ENCODE data around the gene IL36B. TPM values are rescaled to one million over a fixed set of nuclear protein-coding genes. Genes with fewer than 3 reads are reported as not detected.

The IL36B gene
- total and polyA plus RNA-seq, 5 donors, result not detected

- ATAC-seq (no peak), DNase-seq (no peak)
- no peaks in the 10 kb centered on the region for H3K4me1 ChIP-seq (ENCODE audit: control insufficient read depth, insufficient read depth, low read length)
- H3K27ac ChIP-seq (ENCODE audit: low read length), result no peak overlapping the region
- no peaks in the 10 kb centered on the region for H3K9me3 ChIP-seq (ENCODE audit: control insufficient read depth, low read length)
- intact Hi-C loops (cut with DNase I), result no loop called here
- no peaks in the 10 kb centered on the region for H3K27me3 ChIP-seq (ENCODE audit: control insufficient read depth, insufficient read depth)
- no peak overlapping the region for H3K4me3 ChIP-seq (ENCODE audit: low read length)
- WGBS, result 86% methylated on average over 18 of the region's 18 CpGs
These were observed 9.5 kb upstream of the IL36B start for GRCh38 chr2:113061896-113062770.

- 71% methylated on average over 2 of the region's 2 CpGs for WGBS
- DNase-seq, result no peak
- intact Hi-C loops (cut with DNase I), result no loop called here
These were observed 8.6 kb upstream of the IL36B start for GRCh38 chr2:113061241-113061640.

GRCh38 chr2:113060796-113061195 lies 8.1 kb upstream of the IL36B start:
- Histone ChIP-seq H3K27me3 (ENCODE audit: control insufficient read depth, insufficient read depth) (no peaks in the 10 kb centered on the region), H3K4me1 (ENCODE audit: control insufficient read depth, insufficient read depth, low read length) (no peaks in the 10 kb centered on the region), H3K9me3 (ENCODE audit: control insufficient read depth, low read length) (no peaks in the 10 kb centered on the region), H3K27ac (ENCODE audit: low read length) (no peak overlapping the region), H3K4me3 (ENCODE audit: low read length) (no peak overlapping the region)
- ATAC-seq, result no peak
- 51% methylated on average over 1 of the region's 1 CpG for WGBS
- DNase-seq, result no peak
- intact Hi-C loops (cut with DNase I), result no loop called here

More at GRCh38 chr2:113061241-113061640, 8.6 kb upstream of the IL36B start:
- no peak overlapping the region for H3K27ac ChIP-seq (ENCODE audit: low read length)
- H3K4me1 ChIP-seq (ENCODE audit: control insufficient read depth, insufficient read depth, low read length), result no peaks in the 10 kb centered on the region
- H3K4me3 ChIP-seq (ENCODE audit: low read length), result no peak overlapping the region
- ATAC-seq, result no peak
- H3K9me3 ChIP-seq (ENCODE audit: control insufficient read depth, low read length), result no peaks in the 10 kb centered on the region
- H3K27me3 ChIP-seq (ENCODE audit: control insufficient read depth, insufficient read depth), result no peaks in the 10 kb centered on the region

- intact Hi-C loops (cut with DNase I), result no loop called here
- ATAC-seq (no peak), DNase-seq (no peak)
- Histone ChIP-seq H3K27ac (ENCODE audit: low read length) (no peak overlapping the region), H3K27me3 (ENCODE audit: control insufficient read depth, insufficient read depth) (no peaks in the 10 kb centered on the region), H3K4me3 (ENCODE audit: low read length) (no peak overlapping the region), H3K4me1 (ENCODE audit: control insufficient read depth, insufficient read depth, low read length) (no peaks in the 10 kb centered on the region), H3K9me3 (ENCODE audit: control insufficient read depth, low read length) (no peaks in the 10 kb centered on the region)
- 75% methylated on average over 4 of the region's 4 CpGs for WGBS
These were observed 7.7 kb upstream of the IL36B start for GRCh38 chr2:113060396-113060795.

GRCh38 chr2:113058998-113059960 lies 6.6 kb upstream of the IL36B start, which contains the start of gene IL36RN:
TSS of gene IL36RN (plus strand) at chr2:113059198. CDS start at chr2:113059439, 241 bp downstream.
- ATAC-seq, result no peak
- Histone ChIP-seq H3K4me3 (ENCODE audit: low read length) (no peak within 1 kb of the TSS), H3K27ac (ENCODE audit: low read length) (no peak within 1 kb of the TSS), H3K4me1 (ENCODE audit: control insufficient read depth, insufficient read depth, low read length) (no peaks in the 10 kb centered on the region), H3K9me3 (ENCODE audit: control insufficient read depth, low read length) (no peaks in the 10 kb centered on the region), H3K27me3 (ENCODE audit: control insufficient read depth, insufficient read depth) (no peaks in the 10 kb centered on the region)
- WGBS, result 74% methylated on average over 15 of the region's 15 CpGs
- intact Hi-C loops (cut with DNase I), result no loop called here
- no peak for DNase-seq

GRCh38 chr2:113058411-113058994 lies 5.8 kb upstream of the IL36B start:
- ATAC-seq (no peak), DNase-seq (no peak)

GRCh38 chr2:113057117-113057516 lies 4.5 kb upstream of the IL36B start:
- 76% methylated on average over 1 of the region's 1 CpG for WGBS
- DNase-seq (no peak), ATAC-seq (no peak)
- H3K4me3 ChIP-seq (ENCODE audit: low read length), result no peak overlapping the region
- no peaks in the 10 kb centered on the region for H3K4me1 ChIP-seq (ENCODE audit: control insufficient read depth, insufficient read depth, low read length)
- no peaks in the 10 kb centered on the region for H3K27me3 ChIP-seq (ENCODE audit: control insufficient read depth, insufficient read depth)
- H3K9me3 ChIP-seq (ENCODE audit: control insufficient read depth, low read length), result no peaks in the 10 kb centered on the region
- H3K27ac ChIP-seq (ENCODE audit: low read length), result no peak overlapping the region
- intact Hi-C loops (cut with DNase I), result no loop called here

More at GRCh38 chr2:113058411-113058994, 5.8 kb upstream of the IL36B start:
- Histone ChIP-seq H3K4me1 (ENCODE audit: control insufficient read depth, insufficient read depth, low read length) (no peaks in the 10 kb centered on the region), H3K9me3 (ENCODE audit: control insufficient read depth, low read length) (no peaks in the 10 kb centered on the region), H3K4me3 (ENCODE audit: low read length) (no peak overlapping the region), H3K27ac (ENCODE audit: low read length) (no peak overlapping the region), H3K27me3 (ENCODE audit: control insufficient read depth, insufficient read depth) (no peaks in the 10 kb centered on the region)
- 65% methylated on average over 2 of the region's 2 CpGs for WGBS
- intact Hi-C loops (cut with DNase I), result no loop called here

GRCh38 chr2:113056521-113056920 lies 3.9 kb upstream of the IL36B start:
- intact Hi-C loops (cut with DNase I), result no loop called here
- no peaks in the 10 kb centered on the region for H3K27me3 ChIP-seq (ENCODE audit: control insufficient read depth, insufficient read depth)
- H3K27ac ChIP-seq (ENCODE audit: low read length), result no peak overlapping the region
- WGBS, result 62% methylated on average over 1 of the region's 1 CpG
- DNase-seq (no peak), ATAC-seq (no peak)
- no peaks in the 10 kb centered on the region for H3K9me3 ChIP-seq (ENCODE audit: control insufficient read depth, low read length)
- H3K4me3 ChIP-seq (ENCODE audit: low read length), result no peak overlapping the region
- H3K4me1 ChIP-seq (ENCODE audit: control insufficient read depth, insufficient read depth, low read length), result no peaks in the 10 kb centered on the region

GRCh38 chr2:113054066-113054465 lies 1.4 kb upstream of the IL36B start:
- H3K27ac ChIP-seq (ENCODE audit: low read length), result no peak overlapping the region
- no peak for DNase-seq
- no peaks in the 10 kb centered on the region for H3K4me1 ChIP-seq (ENCODE audit: control insufficient read depth, insufficient read depth, low read length)
- no peak for ATAC-seq
- H3K27me3 ChIP-seq (ENCODE audit: control insufficient read depth, insufficient read depth), result no peaks in the 10 kb centered on the region
- no peaks in the 10 kb centered on the region for H3K9me3 ChIP-seq (ENCODE audit: control insufficient read depth, low read length)
- intact Hi-C loops (cut with DNase I), result no loop called here
- no peak overlapping the region for H3K4me3 ChIP-seq (ENCODE audit: low read length)

GRCh38 chr2:113053666-113054065 lies 999 bp upstream of the IL36B start:
- Histone ChIP-seq H3K4me3 (ENCODE audit: low read length) (no peak overlapping the region), H3K27ac (ENCODE audit: low read length) (no peak overlapping the region), H3K4me1 (ENCODE audit: control insufficient read depth, insufficient read depth, low read length) (no peaks in the 10 kb centered on the region), H3K9me3 (ENCODE audit: control insufficient read depth, low read length) (no peaks in the 10 kb centered on the region), H3K27me3 (ENCODE audit: control insufficient read depth, insufficient read depth) (no peaks in the 10 kb centered on the region)
- 71% methylated on average over 3 of the region's 3 CpGs for WGBS
- intact Hi-C loops (cut with DNase I), result no loop called here
- no peak for ATAC-seq
- DNase-seq, result no peak
